ENCODE results near the gene PCDHA4. TPM values are rescaled to one million over a fixed set of nuclear protein-coding genes. Genes with fewer than 3 reads are reported as not detected.
"Not testable (repeated sequence)": the region's sequence is repeated elsewhere in the genome, so short reads cannot be mapped to it uniquely, and the experiment has no call there.

PCDHA4 gene
- not detected for polyA plus RNA-seq

DNA sequence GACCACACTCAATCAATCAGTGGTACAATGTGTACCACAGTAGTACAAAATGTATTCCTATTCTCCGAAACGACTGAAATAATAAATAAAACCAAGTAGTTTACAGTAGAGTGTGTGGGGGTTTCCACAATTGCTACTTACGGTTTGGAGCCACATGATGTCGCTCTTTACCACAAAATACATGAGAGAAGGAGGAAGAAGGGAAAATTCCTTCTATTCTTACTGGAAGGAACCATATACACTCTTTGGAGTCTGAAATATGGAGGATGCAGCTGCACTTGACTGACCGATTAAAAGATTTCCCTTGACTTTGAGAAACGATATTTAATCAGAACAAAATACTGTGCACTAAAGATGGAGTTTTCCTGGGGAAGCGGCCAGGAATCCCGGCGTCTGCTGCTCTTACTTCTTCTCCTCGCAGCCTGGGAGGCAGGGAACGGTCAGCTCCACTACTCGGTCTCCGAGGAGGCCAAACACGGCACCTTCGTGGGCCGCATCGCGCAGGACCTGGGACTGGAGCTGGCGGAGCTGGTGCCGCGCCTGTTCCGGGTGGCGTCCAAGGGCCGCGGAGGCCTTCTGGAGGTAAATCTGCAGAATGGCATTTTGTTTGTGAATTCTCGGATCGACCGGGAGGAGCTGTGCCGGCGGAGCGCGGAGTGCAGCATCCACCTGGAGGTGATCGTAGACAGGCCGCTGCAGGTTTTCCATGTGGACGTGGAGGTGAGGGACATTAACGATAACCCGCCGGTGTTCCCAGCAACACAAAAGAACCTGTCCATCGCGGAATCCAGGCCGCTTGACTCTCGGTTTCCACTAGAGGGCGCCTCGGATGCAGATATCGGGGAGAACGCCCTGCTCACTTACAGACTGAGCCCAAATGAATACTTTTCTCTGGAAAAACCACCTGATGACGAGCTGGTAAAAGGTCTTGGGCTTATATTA lies at the start of gene PCDHA4:
TSS of gene PCDHA4 (plus strand) at position 235 of the 942 bp plus-strand sequence.
- Mint-ChIP-seq H3K4me3 (peak within 1 kb of the TSS in 1 of 4 donors; percentile 83), H3K9me3 (peaks cover 7 to 21% (median 14%) of the 10 kb centered on the region in 3 donors), H3K4me1 (no peaks in the 10 kb centered on the region), H3K27ac (peak within 1 kb of the TSS in 1 of 3 donors; percentile 31), H3K27me3 (peaks cover 7% of the 10 kb centered on the region), H3K36me3 (no peaks in the 10 kb centered on the region)

DNA sequence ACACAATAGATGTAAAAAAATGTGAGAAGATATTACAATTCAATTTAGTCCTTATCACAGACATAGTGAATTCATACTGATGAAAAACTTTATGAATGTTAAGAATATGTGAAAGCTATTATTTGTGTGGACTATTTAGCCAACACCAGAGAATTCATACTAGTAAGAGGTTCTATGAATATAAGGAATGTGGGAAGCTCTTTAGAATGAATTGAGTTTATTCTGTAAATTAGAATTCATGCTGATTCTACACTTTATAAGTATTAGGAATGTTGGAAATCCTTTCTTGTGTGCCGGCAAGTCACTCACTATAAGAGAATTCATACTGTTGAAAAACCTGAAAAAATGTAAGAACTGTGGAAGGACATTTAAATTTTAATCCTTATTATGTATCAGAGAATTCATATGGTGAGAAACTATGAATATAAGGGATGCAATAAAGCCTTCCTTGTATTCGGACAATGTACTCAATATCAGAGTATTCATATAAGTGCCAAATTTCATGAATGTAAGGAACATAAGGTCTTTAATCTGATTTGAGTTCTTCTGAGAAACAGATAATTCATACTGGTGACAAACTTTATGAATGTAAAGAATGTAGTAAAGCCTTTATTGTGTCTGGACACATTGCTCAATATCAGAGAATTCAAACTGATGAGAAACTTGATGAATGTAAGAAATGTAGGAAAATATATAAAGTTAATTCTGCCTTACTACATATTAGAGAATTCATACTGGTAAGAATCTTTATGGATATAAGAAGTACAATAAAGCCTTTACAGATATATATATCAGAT lies 42.5 kb upstream of the PCDHA4 start:
- no peak overlapping the region for H3K27ac Mint-ChIP-seq
- H3K36me3 Mint-ChIP-seq: peaks cover 7% of the 10 kb centered on the region
- H3K9me3 Mint-ChIP-seq: peaks cover 6 to 50% (median 35%) of the 10 kb centered on the region in 3 donors
- H3K4me1 Mint-ChIP-seq: no peaks in the 10 kb centered on the region
- H3K27me3 Mint-ChIP-seq: no peaks in the 10 kb centered on the region
- no peak overlapping the region for H3K4me3 Mint-ChIP-seq

DNA sequence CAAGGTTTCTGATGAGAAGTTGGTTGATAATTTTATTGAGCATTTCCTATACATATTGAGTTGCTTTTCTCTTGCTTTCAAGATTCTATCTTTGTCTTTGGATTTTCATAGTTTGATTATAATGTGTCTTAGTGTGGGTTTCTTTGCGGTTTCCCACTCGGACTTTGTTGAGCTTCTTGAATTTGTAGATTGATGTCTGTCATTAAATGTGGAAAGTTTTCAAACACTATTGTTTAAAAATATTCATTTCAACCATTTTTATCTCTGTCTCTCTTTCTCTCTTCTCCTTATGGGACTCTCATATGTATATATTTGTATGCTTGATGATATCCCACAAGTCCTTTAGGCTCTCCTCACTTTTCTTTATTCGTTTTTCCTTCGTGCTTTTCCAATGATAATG lies 39.4 kb upstream of the PCDHA4 start:
- Mint-ChIP-seq H3K4me3 (no peak overlapping the region), H3K27me3 (no peaks in the 10 kb centered on the region), H3K27ac (no peak overlapping the region), H3K4me1 (no peaks in the 10 kb centered on the region), H3K9me3 (peaks cover 6 to 50% (median 45%) of the 10 kb centered on the region in 3 donors), H3K36me3 (peaks cover 7% of the 10 kb centered on the region)

DNA sequence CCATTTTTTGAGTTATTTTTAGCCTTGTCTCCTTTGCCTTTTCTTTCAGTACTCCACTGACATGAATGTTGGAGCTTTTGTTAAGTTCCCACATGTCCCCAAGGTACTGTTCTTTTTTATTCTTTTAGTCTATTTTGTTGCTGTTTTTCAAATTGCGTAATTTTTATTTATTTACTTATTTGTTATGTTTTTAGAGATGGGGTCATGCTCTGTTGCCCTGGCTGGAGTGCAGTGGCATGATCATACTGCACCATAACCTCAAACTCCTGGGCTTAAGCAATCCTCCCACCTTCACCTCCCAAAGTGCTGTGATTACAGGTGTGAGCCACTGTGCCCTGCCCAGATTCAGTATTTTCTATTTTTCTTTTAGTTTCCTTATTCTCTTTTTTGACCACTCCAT lies 26.4 kb upstream of the PCDHA4 start:
- Mint-ChIP-seq H3K9me3 (peaks cover 22 to 64% (median 46%) of the 10 kb centered on the region in 3 donors), H3K4me1 (no peaks in the 10 kb centered on the region), H3K27me3 (peaks cover 5% of the 10 kb centered on the region), H3K4me3 (no peak overlapping the region), H3K27ac (no peak overlapping the region), H3K36me3 (peaks cover under 1% of the 10 kb centered on the region)

DNA sequence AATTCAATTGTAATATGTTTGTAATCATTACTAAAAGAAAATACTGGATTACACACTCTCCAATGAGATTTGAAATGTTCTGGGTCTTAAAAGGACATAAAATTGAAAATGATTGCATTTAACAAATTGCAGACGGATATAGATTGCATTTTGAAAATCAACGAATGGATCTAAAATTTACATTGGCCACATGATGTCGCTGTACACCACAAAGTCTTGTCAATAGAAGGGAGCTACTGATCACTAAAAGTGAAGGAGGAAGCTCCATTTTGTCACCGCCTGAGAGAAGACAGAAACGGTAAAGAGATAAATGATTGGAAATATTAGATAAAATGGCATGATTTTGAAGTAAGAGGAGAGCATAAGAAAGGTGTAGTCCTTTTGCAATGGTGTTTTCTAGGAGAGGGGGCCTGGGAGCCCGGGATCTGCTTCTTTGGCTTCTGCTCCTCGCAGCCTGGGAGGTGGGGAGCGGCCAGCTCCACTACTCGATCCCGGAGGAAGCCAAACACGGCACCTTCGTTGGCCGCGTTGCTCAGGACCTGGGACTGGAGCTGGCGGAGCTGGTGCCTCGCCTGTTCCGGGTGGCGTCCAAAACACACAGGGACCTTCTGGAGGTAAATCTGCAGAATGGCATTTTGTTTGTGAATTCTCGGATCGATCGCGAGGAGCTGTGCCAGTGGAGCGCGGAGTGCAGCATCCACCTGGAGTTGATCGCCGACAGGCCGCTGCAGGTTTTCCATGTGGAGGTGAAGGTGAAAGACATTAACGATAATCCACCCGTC lies 20.8 kb upstream of the PCDHA4 start, which contains the start of gene PCDHA1:
TSS of gene PCDHA1 (plus strand) at position 236 of the 782 bp plus-strand sequence.
- Mint-ChIP-seq H3K36me3 (peaks cover 1% of the 10 kb centered on the region), H3K9me3 (peaks cover 18 to 27% (median 19%) of the 10 kb centered on the region in 3 donors), H3K27me3 (peaks cover 7% of the 10 kb centered on the region), H3K4me1 (no peaks in the 10 kb centered on the region), H3K4me3 (peak within 1 kb of the TSS in 1 of 4 donors; percentile 41), H3K27ac (no peak within 1 kb of the TSS)

DNA sequence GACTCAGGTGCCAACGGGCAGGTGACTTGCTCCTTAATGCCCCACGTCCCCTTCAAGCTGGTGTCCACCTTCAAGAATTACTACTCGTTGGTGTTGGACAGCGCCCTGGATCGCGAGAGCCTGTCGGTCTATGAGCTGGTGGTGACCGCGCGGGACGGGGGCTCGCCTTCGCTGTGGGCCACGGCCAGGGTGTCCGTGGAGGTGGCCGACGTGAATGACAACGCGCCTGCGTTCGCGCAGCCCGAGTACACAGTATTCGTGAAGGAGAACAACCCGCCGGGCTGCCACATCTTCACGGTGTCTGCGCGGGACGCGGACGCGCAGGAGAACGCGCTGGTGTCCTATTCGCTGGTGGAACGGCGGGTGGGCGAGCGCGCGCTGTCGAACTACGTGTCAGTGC lies 19.4 kb upstream of the PCDHA4 start:
- not testable (repeated sequence) for H3K36me3 Mint-ChIP-seq, H3K27ac Mint-ChIP-seq

DNA sequence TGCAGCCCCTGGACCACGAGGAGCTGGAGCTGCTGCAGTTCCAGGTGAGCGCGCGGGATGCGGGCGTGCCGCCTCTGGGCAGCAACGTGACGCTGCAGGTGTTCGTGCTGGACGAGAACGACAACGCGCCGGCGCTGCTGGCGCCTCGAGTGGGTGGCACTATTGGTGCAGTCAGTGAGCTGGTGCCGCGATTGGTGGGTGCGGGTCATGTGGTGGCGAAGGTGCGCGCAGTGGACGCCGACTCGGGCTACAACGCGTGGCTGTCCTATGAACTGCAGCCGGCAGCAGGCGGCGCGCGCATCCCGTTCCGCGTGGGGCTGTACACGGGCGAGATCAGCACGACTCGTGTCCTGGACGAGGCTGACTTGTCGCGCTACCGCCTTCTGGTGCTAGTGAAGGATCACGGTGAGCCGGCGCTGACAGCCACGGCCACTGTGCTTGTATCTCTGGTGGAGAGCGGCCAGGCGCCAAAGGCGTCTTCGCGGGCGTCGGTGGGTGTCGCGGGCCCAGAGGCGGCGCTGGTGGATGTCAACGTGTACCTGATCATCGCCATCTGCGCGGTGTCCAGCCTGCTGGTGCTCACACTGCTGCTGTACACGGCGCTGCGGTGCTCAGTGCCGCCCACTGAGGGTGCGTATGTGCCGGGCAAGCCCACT lies 18.9 kb upstream of the PCDHA4 start:
- not testable (repeated sequence) for H3K4me1 Mint-ChIP-seq, H3K27me3 Mint-ChIP-seq, H3K36me3 Mint-ChIP-seq, H3K4me3 Mint-ChIP-seq, H3K27ac Mint-ChIP-seq
- H3K9me3 Mint-ChIP-seq: peaks cover 13 to 18% (median 16%) of the 10 kb centered on the region in 3 donors

More for the DNA sequence above, 19.4 kb upstream of the PCDHA4 start:
- H3K4me3 Mint-ChIP-seq, H3K4me1 Mint-ChIP-seq, H3K27me3 Mint-ChIP-seq: not testable (repeated sequence)
- peaks cover 16 to 23% (median 17%) of the 10 kb centered on the region in 3 donors for H3K9me3 Mint-ChIP-seq

DNA sequence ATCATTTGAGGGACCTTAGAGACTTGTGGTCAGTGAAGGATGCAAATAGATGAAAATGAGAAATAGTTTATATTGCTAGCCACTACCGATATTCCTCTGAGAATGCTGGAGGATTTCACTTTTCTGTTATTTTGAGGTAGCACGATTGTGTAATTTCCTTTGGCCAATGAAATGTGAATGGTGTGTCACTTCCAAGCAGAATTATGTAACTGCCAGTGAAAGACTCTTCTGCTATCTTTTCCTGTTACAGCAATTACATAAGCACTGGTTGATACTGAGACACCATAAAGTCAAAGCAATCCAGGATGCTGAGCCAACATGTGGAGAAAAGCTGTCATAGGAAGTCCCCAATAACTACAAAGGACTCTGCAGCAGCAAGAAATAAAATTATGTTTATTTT lies 15.8 kb upstream of the PCDHA4 start:
- no peak overlapping the region for H3K27ac Mint-ChIP-seq
- peaks cover 1% of the 10 kb centered on the region for H3K36me3 Mint-ChIP-seq
- H3K4me1 Mint-ChIP-seq: no peaks in the 10 kb centered on the region
- H3K9me3 Mint-ChIP-seq: peaks cover 6 to 13% (median 8%) of the 10 kb centered on the region in 3 donors
- no peak overlapping the region for H3K4me3 Mint-ChIP-seq
- peaks cover 7% of the 10 kb centered on the region for H3K27me3 Mint-ChIP-seq

DNA sequence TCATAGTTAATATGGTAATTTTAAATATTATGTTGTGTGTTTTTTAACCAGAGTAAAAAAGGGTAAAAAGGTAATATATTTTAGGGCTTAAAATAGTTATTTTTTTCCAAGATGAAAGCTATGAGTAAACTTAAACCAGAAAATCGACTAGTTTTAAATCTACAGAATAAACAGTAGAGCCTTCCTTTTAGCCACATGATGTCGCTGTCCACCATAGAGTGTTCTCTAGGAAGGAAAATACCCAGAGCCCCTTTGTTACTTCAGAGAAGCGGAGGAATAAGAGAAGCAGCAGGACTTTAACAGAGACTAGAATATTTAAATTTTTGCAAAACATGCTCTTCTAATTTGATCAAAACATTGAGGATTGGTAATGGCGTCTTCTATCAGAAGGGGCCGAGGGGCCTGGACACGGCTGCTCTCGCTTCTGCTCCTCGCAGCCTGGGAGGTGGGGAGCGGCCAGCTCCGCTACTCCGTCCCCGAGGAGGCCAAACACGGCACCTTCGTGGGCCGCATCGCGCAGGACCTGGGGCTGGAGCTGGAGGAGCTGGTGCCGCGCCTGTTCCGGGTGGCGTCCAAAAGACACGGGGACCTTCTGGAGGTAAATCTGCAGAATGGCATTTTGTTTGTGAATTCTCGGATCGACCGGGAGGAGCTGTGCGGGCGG lies 12.1 kb upstream of the PCDHA4 start, which contains the start of gene PCDHA2:
TSS of gene PCDHA2 (plus strand) at position 258 of the 664 bp plus-strand sequence.
- Mint-ChIP-seq H3K4me1 (no peaks in the 10 kb centered on the region), H3K9me3 (peaks cover 2 to 15% (median 8%) of the 10 kb centered on the region in 3 donors), H3K4me3 (no peak within 1 kb of the TSS), H3K27me3 (peaks cover 7% of the 10 kb centered on the region), H3K36me3 (no peaks in the 10 kb centered on the region), H3K27ac (no peak within 1 kb of the TSS)

DNA sequence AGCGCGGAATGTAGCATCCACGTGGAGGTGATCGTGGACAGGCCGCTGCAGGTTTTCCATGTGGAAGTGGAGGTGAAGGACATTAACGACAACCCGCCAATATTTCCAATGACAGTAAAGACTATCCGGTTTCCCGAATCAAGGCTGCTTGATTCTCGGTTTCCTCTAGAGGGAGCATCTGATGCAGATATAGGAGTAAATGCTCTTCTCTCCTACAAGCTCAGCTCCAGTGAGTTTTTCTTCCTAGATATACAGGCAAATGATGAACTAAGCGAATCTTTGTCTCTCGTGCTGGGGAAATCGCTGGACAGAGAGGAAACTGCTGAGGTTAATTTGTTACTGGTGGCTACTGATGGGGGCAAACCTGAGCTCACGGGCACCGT lies 11.6 kb upstream of the PCDHA4 start:
- Mint-ChIP-seq H3K4me1 (no peaks in the 10 kb centered on the region), H3K27me3 (peaks cover 7% of the 10 kb centered on the region), H3K36me3 (no peaks in the 10 kb centered on the region), H3K27ac (no peak overlapping the region), H3K9me3 (peaks cover 2 to 17% (median 11%) of the 10 kb centered on the region in 3 donors), H3K4me3 (no peak overlapping the region)

DNA sequence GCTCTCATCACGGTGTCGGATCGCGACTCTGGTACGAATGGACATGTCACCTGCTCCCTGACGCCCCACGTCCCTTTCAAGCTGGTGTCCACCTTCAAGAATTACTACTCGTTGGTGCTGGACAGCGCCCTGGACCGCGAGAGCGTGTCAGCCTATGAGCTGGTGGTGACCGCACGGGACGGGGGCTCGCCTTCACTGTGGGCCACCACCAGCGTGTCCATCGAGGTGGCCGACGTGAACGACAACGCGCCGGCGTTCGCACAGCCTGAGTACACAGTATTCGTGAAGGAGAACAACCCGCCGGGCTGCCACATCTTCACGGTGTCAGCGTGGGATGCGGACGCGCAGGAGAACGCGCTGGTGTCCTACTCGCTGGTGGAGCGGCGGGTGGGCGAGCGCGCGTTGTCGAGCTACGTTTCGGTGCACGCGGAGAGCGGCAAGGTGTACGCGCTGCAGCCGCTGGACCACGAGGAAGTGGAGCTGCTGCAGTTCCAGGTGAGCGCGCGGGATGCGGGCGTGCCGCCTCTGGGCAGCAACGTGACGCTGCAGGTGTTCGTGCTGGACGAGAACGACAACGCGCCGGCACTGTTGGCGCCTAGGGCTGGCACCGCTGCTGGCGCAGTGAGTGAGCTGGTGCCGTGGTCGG lies 10.7 kb upstream of the PCDHA4 start:
- not testable (repeated sequence) for H3K27ac Mint-ChIP-seq, H3K4me1 Mint-ChIP-seq, H3K36me3 Mint-ChIP-seq, H3K4me3 Mint-ChIP-seq, H3K27me3 Mint-ChIP-seq
- peaks cover 2 to 17% (median 15%) of the 10 kb centered on the region in 3 donors for H3K9me3 Mint-ChIP-seq

DNA sequence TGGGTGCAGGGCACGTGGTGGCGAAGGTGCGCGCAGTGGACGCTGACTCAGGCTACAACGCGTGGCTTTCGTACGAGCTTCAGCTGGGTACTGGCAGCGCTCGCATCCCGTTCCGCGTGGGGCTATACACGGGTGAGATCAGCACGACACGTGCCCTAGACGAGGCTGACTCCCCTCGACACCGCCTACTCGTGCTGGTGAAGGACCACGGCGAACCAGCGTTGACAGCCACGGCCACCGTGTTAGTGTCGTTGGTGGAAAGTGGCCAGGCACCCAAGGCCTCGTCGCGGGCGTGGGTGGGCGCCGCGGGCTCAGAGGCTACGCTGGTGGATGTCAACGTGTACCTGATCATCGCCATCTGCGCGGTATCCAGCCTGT lies 10.2 kb upstream of the PCDHA4 start:
- Mint-ChIP-seq H3K27me3 (peaks cover 7% of the 10 kb centered on the region), H3K36me3 (no peaks in the 10 kb centered on the region), H3K4me3 (no peak overlapping the region), H3K4me1 (no peaks in the 10 kb centered on the region), H3K27ac (no peak overlapping the region), H3K9me3 (peaks cover 2 to 17% (median 12%) of the 10 kb centered on the region in 3 donors)

DNA sequence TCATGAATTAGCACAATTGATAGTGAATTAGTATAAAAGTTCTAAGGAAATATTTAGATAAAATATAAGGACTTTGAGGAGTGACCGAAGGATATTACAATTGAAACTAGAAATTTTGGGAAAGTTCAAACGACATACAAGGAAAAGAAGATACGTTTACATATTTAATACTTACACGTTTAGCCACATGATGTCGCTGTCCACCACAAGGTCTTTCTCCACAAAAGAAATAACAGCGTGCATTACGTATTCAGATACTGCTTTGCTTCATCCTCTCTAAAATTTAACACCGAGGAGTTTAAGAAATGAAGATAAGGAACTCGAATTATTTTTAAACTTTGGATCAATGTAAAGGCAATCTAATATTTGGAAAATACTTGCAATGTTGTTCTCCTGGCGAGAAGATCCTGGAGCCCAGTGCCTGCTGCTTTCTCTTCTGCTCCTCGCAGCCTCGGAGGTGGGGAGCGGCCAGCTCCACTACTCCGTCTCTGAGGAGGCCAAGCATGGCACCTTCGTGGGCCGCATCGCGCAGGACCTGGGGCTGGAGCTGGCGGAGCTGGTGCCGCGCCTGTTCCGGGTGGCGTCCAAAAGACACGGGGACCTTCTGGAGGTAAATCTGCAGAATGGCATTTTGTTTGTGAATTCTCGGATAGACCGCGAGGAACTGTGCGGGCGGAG lies 5.9 kb upstream of the PCDHA4 start, which contains the start of gene PCDHA3:
TSS of gene PCDHA3 (plus strand) at position 242 of the 678 bp plus-strand sequence.
- Mint-ChIP-seq H3K9me3 (peaks cover 2 to 22% (median 15%) of the 10 kb centered on the region in 3 donors), H3K4me3 (peak within 1 kb of the TSS in 1 of 4 donors; percentile 17), H3K4me1 (no peaks in the 10 kb centered on the region), H3K36me3 (no peaks in the 10 kb centered on the region), H3K27ac (peak within 1 kb of the TSS in 1 of 3 donors; percentile 10), H3K27me3 (peaks cover 1% of the 10 kb centered on the region)
